ENCODE results near the gene TRAPPC13. TPM values are rescaled to one million over a fixed set of nuclear protein-coding genes. Genes with fewer than 3 reads are reported as not detected.
A peak's percentile ranks its signal among the peaks of the same experiment; 100 is the strongest.

Gene TRAPPC13
- total and polyA plus RNA-seq, 2 of the 13 experiments (the other 11 are each of a cell fraction or from before 2014, with no cell fraction given): 8.4 to 19.6 TPM

DNA sequence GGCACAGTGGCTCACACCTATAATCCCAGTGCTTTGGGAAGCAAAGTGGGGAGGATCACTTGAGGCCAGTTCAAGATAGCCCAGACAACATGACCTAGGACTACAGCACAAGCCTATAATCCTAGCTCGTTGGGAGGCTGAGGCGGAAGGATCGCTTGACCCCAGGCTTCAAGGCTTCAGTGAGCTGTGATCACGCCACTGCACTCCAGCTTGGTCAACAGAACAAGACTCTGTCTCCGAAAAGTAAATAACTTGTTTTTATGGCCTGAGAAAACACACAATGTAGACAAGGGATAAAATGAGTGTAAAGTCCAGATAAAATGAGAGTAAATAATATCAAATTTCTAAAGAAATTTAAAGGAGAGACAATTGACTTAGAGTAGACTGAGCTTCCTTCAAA, 26.3 kb downstream of the TRAPPC13 start (continued):
- no peak for TF ChIP-seq ARID3A (IDR thresholded peaks at IDR 0.05; ENCODE audit: low read depth, low read length)
- no peak for TF ChIP-seq ZNF34 (CRISPR knock-in tag; IDR thresholded peaks at IDR 0.05; ENCODE audit: borderline replicate concordance)
- no peak for TF ChIP-seq BHLHE40 (IDR thresholded peaks at IDR 0.05; ENCODE audit: low read length)
- TF ChIP-seq ZSCAN31 (CRISPR knock-in tag; IDR thresholded peaks at IDR 0.05; ENCODE audit: low read depth): no peak
- TF ChIP-seq ZNF749 (CRISPR knock-in tag; IDR thresholded peaks at IDR 0.05; ENCODE audit: borderline replicate concordance): no peak
- peak; percentile 47; the same call in 1 of the 2 replicates for TF ChIP-seq ERF (CRISPR knock-in tag; IDR thresholded peaks at IDR 0.05)
- no peak for TF ChIP-seq MXD4 (CRISPR knock-in tag; IDR thresholded peaks at IDR 0.05)
- no peak for TF ChIP-seq MED8 (CRISPR knock-in tag; IDR thresholded peaks at IDR 0.05; ENCODE audit: insufficient replicate concordance)
- no peak for TF ChIP-seq NPAS2 (CRISPR knock-in tag; IDR thresholded peaks at IDR 0.05; ENCODE audit: borderline replicate concordance)
- TF ChIP-seq NFKBIZ (CRISPR knock-in tag; IDR thresholded peaks at IDR 0.05): no peak
- TF ChIP-seq CBX1 (IDR thresholded peaks at IDR 0.05; ENCODE audit: low read depth): no peak
- TF ChIP-seq PHF5A (CRISPR knock-in tag; IDR thresholded peaks at IDR 0.05; ENCODE audit: low read depth, unreplicated experiment): no peak
- no peak for TF ChIP-seq HDAC1 (CRISPR knock-in tag; IDR thresholded peaks at IDR 0.05)
- no peak; the same call in 1 of the 2 replicates for TF ChIP-seq ZNF292 (CRISPR knock-in tag; IDR thresholded peaks at IDR 0.05; ENCODE audit: borderline replicate concordance, low read depth)
- TF ChIP-seq, protein P1, sequence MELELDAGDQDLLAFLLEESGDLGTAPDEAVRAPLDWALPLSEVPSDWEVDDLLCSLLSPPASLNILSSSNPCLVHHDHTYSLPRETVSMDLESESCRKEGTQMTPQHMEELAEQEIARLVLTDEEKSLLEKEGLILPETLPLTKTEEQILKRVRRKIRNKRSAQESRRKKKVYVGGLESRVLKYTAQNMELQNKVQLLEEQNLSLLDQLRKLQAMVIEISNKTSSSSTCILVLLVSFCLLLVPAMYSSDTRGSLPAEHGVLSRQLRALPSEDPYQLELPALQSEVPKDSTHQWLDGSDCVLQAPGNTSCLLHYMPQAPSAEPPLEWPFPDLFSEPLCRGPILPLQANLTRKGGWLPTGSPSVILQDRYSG (CRISPR knock-in tag; IDR thresholded peaks at IDR 0.05): no peak
- no peak for TF ChIP-seq NCOA1 (CRISPR knock-in tag; IDR thresholded peaks at IDR 0.05)
- peak; percentile 51; the same call in 1 of the 2 replicates for TF ChIP-seq NR2F6 (IDR thresholded peaks at IDR 0.05)
- peak; percentile 84 for TF ChIP-seq NR2F6 (CRISPR knock-in tag; IDR thresholded peaks at IDR 0.05)
- TF ChIP-seq MED1 (CRISPR knock-in tag; IDR thresholded peaks at IDR 0.05): peak; percentile 79
- TF ChIP-seq THYN1 (CRISPR knock-in tag; IDR thresholded peaks at IDR 0.05; ENCODE audit: borderline replicate concordance, low read depth): no peak
- no peak for TF ChIP-seq CHD2 (IDR thresholded peaks at IDR 0.05; ENCODE audit: low read depth, low read length)
- TF ChIP-seq MAFG (CRISPR knock-in tag; IDR thresholded peaks at IDR 0.05): no peak
- TF ChIP-seq, protein P2, sequence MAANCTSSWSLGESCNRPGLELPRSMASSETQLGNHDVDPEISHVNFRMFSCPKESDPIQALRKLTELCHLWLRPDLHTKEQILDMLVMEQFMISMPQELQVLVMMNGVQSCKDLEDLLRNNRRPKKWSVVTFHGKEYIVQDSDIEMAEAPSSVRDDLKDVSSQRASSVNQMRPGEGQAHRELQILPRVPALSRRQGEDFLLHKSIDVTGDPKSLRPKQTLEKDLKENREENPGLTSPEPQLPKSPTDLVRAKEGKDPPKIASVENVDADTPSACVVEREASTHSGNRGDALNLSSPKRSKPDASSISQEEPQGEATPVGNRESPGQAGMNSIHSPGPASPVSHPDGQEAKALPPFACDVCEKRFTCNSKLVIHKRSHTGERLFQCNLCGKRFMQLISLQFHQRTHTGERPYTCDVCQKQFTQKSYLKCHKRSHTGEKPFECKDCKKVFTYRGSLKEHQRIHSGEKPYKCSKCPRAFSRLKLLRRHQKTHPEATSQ (CRISPR knock-in tag; IDR thresholded peaks at IDR 0.05; ENCODE audit: borderline replicate concordance): no peak
- peak; percentile 70 for TF ChIP-seq FOXK1 (CRISPR knock-in tag; IDR thresholded peaks at IDR 0.05; ENCODE audit: borderline replicate concordance, low read depth)
- no peak for TF ChIP-seq ZNF788 (CRISPR knock-in tag; IDR thresholded peaks at IDR 0.05; ENCODE audit: borderline replicate concordance)
- TF ChIP-seq ZNF790 (CRISPR knock-in tag; IDR thresholded peaks at IDR 0.05; ENCODE audit: borderline replicate concordance): no peak
- TF ChIP-seq HINFP (CRISPR knock-in tag; IDR thresholded peaks at IDR 0.05; ENCODE audit: low read depth): no peak
- TF ChIP-seq PAX8 (CRISPR knock-in tag; IDR thresholded peaks at IDR 0.05; ENCODE audit: borderline replicate concordance): no peak
